Dendritic cell treated with granulocyte-macrophage colony-stimulating factor and Interleukin-4, amounts not matched to agents 40 ng/mL and 50 ng/mL, for 4 days (primary cell): ENCODE results near the gene RNF150.

Experiments
- H3K27ac Mint-ChIP-seq: one replicate; pipeline ENCODE4 v1.8.0; 2022; ENCODE audit warnings: mild to moderate bottlenecking, mixed read lengths
- H3K27me3 Mint-ChIP-seq: one replicate; pipeline ENCODE4 v1.8.0; 2022; ENCODE audit warnings: mild to moderate bottlenecking, mixed read lengths
- H3K36me3 Mint-ChIP-seq: one replicate; pipeline ENCODE4 v1.8.0; 2022; ENCODE audit warnings: low read depth, mixed read lengths
- H3K4me1 Mint-ChIP-seq: one replicate; pipeline ENCODE4 v1.8.0; 2022; ENCODE audit warnings: low read depth, mixed read lengths
- H3K4me3 Mint-ChIP-seq: one replicate; pipeline ENCODE4 v1.8.0; 2022; ENCODE audit warnings: mild to moderate bottlenecking, moderate library complexity, mixed read lengths
- H3K9me3 Mint-ChIP-seq: one replicate; pipeline ENCODE4 v1.8.0; 2022; ENCODE audit warnings: mixed read lengths
- intact Hi-C: fragments of 100-400 bp; cut with micrococcal nuclease; formaldehyde crosslinking; loops from one replicate; pipeline ENCODE4 v1.15.0; 2022

Gene RNF150

DNA sequence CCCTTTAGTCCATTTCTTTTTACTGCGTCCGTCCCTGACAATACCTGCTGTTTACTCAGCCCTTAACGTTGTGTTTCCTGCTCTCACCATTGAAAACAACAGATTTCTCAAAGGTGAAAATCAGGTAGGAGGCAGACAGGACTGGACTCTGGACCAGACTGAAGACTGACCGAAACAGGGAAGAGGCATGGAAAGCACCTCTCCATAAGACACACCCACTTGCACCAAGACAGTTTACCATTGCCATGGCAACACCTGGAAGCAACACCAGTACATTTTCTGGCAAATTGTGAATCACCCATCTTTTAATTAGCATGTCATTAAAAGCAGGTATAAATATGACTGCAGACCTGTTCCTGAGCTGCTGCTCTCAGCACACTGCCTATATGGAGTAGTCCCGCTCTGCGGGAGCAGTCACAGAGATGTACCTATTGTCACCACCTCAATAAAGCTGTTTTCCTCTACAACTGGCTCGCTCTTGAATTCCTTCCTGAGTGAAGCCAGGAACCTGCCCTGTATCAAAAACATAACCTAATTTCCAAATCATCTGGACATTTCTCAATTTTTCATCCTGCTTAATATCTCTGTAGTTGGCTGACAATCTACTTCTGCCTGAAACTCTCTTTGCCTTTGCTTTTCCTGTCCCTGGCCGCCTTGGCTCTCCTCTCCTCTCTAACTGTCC lies 117.0 kb downstream of the RNF150 start:
- Mint-ChIP-seq H3K4me1 (no peaks in the 10 kb centered on the region), H3K27me3 (no peaks in the 10 kb centered on the region), H3K36me3 (no peaks in the 10 kb centered on the region), H3K4me3 (no peak overlapping the region), H3K9me3 (no peaks in the 10 kb centered on the region), H3K27ac (no peak overlapping the region)
- intact Hi-C loops = no loop called here

DNA sequence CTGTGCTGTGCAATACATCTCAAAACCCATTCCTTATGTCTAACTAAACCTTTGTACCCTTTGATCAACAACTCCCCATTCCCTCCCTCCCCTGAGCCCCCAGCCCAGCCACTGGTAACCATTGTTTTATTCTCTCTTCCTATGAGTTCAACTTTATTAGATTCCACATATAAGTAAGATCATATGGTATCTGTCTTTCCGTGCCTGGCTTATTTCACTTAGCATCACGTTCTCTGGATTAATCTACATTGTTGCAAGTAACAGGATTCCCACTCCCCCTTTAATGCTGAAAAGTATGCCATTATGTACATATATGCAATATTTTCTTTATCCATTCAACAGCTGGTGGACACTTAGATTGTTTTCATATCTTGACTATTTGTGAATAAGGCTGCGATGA lies 119.4 kb downstream of the RNF150 start:
- H3K27me3 Mint-ChIP-seq = no peaks in the 10 kb centered on the region
- intact Hi-C loops = no loop called here
- no peaks in the 10 kb centered on the region for H3K4me1 Mint-ChIP-seq
- H3K36me3 Mint-ChIP-seq = no peaks in the 10 kb centered on the region
- no peaks in the 10 kb centered on the region for H3K9me3 Mint-ChIP-seq
- no peak overlapping the region for H3K27ac Mint-ChIP-seq
- no peak overlapping the region for H3K4me3 Mint-ChIP-seq

DNA sequence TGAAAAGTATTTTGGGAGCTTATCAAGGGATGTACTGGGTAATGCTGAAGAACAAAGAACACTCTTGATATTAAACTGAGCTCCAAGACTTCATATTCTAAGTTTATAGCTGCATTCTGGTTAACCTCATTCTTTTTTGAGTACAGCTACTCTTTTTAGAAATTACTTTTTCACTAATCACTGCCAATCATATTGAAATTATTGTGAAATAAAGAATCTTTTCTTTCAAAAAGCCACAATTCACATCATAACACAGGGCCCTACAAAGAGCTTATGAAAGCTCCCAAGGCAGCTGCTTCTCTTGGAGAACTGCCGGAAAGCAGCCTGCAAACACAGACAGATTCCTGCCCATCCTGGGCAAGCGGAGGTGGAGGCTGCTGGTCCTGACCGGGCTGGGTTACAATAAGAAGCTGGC lies 121.4 kb downstream of the RNF150 start:
- H3K27me3 Mint-ChIP-seq = no peaks in the 10 kb centered on the region
- H3K4me1 Mint-ChIP-seq = no peaks in the 10 kb centered on the region
- intact Hi-C loops = no loop called here
- H3K9me3 Mint-ChIP-seq = no peaks in the 10 kb centered on the region
- H3K4me3 Mint-ChIP-seq = no peak overlapping the region
- H3K36me3 Mint-ChIP-seq = no peaks in the 10 kb centered on the region
- no peak overlapping the region for H3K27ac Mint-ChIP-seq

DNA sequence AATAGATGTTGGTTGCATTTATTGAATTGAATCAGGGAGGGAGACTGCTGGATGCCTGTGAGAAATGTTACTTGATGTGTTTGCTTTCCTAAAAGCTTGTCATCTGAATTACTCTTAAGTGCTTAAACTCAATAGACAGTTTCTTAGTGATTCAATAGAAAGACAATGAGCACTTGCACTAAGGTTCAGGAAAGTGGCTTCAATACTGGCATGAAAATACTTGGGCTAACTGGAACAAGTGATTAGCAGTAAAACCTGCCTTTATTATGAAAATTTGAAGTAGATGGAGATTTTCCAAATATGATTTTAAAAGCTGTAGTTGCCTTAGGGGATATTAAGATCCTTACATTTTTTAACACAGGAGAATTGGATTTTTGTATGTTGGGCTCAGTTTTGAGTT lies 123.3 kb downstream of the RNF150 start:
- peaks cover 6% of the 10 kb centered on the region for H3K9me3 Mint-ChIP-seq
- intact Hi-C loops = no loop called here
- no peaks in the 10 kb centered on the region for H3K36me3 Mint-ChIP-seq
- no peak overlapping the region for H3K4me3 Mint-ChIP-seq
- H3K27me3 Mint-ChIP-seq = no peaks in the 10 kb centered on the region
- no peak overlapping the region for H3K27ac Mint-ChIP-seq
- H3K4me1 Mint-ChIP-seq = peaks cover 4% of the 10 kb centered on the region

DNA sequence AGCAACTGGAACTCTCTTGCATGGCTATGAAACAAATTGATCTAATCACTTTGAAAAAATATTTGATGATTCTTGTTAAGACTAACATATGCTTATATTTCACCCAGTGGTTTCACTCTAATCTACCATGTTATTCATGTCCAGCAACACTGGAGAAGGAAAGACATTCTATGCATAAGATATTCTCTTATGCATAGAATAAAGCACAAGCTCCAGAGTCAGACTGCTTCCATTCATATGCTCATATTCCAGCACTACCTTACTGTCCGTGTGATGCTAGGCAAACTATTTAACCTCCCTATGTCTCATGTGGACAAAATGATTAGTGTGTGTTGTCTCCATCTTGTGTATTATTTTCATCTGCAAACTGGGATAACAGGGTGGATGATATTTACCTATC lies 124.1 kb downstream of the RNF150 start:
- Mint-ChIP-seq H3K4me3 (no peak overlapping the region), H3K9me3 (peaks cover 11% of the 10 kb centered on the region), H3K4me1 (peaks cover 11% of the 10 kb centered on the region), H3K27me3 (no peaks in the 10 kb centered on the region), H3K27ac (no peak overlapping the region), H3K36me3 (no peaks in the 10 kb centered on the region)
- intact Hi-C loops = no loop called here

DNA sequence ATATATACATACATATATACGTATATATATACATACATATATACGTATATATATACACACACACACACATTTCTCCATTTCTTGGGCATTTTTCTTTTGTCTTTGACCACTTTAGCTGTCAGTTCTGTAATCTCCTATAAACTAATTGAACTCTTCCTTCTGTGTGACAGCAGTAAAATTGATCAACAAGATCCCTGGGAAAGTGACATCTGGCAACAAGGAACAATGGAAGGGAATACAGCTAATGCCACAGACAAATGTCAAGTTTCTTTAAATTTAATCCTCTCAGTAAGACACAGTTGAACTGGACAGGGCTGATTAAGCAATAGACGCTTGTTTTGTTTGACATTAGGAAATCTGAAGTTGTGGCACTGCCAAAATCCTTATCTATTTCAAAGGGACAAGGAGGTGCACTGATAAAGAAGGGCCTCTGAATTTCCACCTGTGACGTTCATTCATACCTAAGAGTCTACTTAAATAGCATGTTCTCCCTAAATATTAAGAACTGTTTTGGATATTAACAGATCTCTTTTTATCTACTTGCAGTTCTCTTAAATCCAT lies 126.9 kb downstream of the RNF150 start:
- no peak overlapping the region for H3K27ac Mint-ChIP-seq
- peaks cover 11% of the 10 kb centered on the region for H3K9me3 Mint-ChIP-seq
- H3K36me3 Mint-ChIP-seq = no peaks in the 10 kb centered on the region
- no peak overlapping the region for H3K4me3 Mint-ChIP-seq
- no peaks in the 10 kb centered on the region for H3K27me3 Mint-ChIP-seq
- intact Hi-C loops = no loop called here
- peaks cover 20% of the 10 kb centered on the region for H3K4me1 Mint-ChIP-seq

DNA sequence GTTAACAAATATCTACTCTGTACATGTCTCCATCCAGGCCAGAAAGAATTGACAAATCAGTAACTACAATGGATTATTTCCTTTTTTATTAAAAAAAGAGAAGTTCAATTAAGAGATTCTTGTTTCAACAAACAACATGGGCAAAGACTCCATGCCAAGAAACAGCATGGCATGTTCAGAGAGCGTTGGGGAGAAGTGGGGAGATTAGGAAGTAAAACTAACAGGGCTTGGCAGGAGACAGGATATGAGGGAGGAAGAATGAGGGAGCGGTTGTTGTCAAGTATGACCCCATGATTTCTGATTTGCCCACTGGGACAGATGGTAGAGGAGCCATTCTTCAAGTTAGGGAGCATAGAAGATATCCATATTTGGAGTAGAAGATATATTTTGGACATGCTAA lies 128.4 kb downstream of the RNF150 start:
- no peaks in the 10 kb centered on the region for H3K36me3 Mint-ChIP-seq
- H3K27ac Mint-ChIP-seq = no peak overlapping the region
- H3K4me3 Mint-ChIP-seq = no peak overlapping the region
- H3K9me3 Mint-ChIP-seq = peaks cover 11% of the 10 kb centered on the region
- no peaks in the 10 kb centered on the region for H3K27me3 Mint-ChIP-seq
- peaks cover 22% of the 10 kb centered on the region for H3K4me1 Mint-ChIP-seq
- intact Hi-C loops = no loop called here

DNA sequence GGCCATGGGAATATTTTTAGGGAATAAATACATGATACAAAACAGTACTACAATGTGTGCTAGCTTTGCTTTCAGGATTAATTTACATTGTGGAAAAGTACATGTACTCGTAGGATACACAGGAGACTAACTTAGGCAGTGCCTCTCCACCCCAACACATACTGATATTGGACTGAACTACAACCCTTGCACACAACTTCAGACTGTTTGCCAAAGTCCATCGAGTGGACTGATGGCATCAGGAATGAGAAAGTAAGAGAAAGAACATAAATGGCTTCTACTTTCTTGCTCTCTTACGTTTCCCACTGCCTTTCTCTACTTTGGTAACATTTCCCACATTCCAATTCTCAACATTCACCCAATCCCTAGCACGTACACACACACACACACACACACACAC lies 130.1 kb downstream of the RNF150 start:
- Mint-ChIP-seq H3K27me3 (no peaks in the 10 kb centered on the region), H3K36me3 (no peaks in the 10 kb centered on the region), H3K27ac (no peak overlapping the region), H3K4me3 (no peak overlapping the region), H3K9me3 (peaks cover 11% of the 10 kb centered on the region), H3K4me1 (peaks cover 26% of the 10 kb centered on the region)
- intact Hi-C loops = no loop called here

DNA sequence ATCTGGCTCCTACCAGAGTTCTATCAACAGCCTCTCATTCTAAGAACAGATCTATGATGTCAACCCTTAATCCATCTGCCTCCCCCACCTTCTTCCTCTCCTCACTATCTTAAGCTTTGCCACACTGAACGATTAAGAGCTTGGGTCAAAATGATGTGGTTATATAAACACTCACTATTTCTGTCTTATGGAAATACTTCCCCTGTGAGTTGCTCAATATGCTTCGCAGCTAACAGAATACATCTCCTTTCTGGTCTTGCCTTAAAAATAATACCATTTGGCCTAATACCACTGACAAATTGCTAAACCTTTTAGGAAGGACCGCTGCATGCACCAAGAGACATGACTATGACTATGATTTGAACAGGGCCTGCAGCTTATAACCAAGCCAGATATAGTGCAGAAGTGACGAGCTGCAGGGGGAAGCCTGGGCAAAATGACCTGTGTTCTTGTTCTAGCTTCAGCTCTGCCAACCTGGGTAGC lies 130.9 kb downstream of the RNF150 start:
- peaks cover 26% of the 10 kb centered on the region for H3K4me1 Mint-ChIP-seq
- H3K9me3 Mint-ChIP-seq = peaks cover 11% of the 10 kb centered on the region
- intact Hi-C loops = no loop called here
- H3K36me3 Mint-ChIP-seq = no peaks in the 10 kb centered on the region
- H3K4me3 Mint-ChIP-seq = no peak overlapping the region
- H3K27me3 Mint-ChIP-seq = no peaks in the 10 kb centered on the region
- no peak overlapping the region for H3K27ac Mint-ChIP-seq

DNA sequence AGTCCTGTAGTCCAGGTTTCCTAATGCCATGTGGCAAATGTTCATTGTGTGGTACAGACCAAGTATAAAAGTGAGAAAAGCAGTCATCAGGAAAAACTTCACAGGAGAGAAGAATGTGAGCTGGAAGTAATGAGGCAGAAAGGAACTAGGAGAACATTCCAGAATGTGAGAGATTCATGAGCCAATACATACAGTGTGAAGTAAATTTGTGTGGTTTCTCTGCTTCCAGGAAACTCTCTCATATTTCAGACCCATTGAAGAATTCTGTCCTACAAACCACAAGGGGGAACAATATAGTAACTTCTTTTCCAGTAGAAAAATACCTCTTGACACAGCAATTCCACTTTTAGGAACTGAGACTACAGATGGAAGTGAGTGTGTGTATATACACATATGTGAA lies 136.5 kb downstream of the RNF150 start:
- Mint-ChIP-seq H3K4me1 (peaks cover 12% of the 10 kb centered on the region), H3K9me3 (no peaks in the 10 kb centered on the region)

DNA sequence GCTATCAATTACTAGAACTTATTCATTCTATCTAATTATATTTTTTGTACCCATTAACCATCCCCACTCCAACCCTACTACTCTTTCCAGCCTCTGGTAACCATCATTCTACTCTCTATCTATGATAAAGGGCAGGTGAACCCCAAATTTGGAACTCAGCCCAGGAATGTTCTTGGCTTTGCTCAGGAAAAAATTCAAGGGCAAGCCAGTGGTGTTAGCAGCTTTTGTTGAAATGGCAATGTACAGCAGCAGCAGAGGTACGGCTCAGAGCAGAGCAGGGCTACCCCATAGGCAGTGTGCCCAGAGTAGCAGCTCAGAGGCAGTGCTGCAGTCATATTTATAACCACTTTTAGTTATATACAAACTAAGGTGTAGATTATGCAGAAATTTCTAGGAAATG lies 138.2 kb downstream of the RNF150 start:
- H3K27me3 Mint-ChIP-seq = no peaks in the 10 kb centered on the region
- peaks cover 12% of the 10 kb centered on the region for H3K4me1 Mint-ChIP-seq
- intact Hi-C loops = no loop called here
- H3K4me3 Mint-ChIP-seq = no peak overlapping the region
- H3K36me3 Mint-ChIP-seq = no peaks in the 10 kb centered on the region
- H3K27ac Mint-ChIP-seq = no peak overlapping the region
- H3K9me3 Mint-ChIP-seq = no peaks in the 10 kb centered on the region

More for the DNA sequence above, 136.5 kb downstream of the RNF150 start:
- Mint-ChIP-seq H3K27ac (no peak overlapping the region), H3K27me3 (no peaks in the 10 kb centered on the region), H3K4me3 (no peak overlapping the region), H3K36me3 (no peaks in the 10 kb centered on the region)
- intact Hi-C loops = no loop called here

DNA sequence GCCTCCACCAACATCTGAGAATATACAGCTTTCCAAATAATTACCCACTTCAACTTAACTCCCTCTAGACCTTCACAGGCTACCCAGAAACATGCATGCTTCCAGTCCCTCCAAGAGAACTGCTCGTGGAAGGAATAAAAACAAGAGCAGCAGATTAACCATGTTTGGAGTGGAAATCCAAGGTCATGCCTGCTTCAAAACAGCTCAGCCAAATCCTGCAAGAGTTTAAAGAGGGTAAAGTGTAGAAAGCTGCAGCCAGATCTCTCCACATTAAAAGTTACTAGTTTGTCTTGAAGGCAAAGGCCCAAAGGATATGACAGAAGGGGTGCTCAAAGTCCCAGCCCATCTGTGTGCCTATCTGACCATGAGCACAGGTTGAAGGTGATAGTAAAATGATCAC lies 139.3 kb downstream of the RNF150 start:
- Mint-ChIP-seq H3K27ac (no peak overlapping the region), H3K4me1 (peaks cover 6% of the 10 kb centered on the region), H3K4me3 (no peak overlapping the region), H3K9me3 (no peaks in the 10 kb centered on the region), H3K36me3 (no peaks in the 10 kb centered on the region), H3K27me3 (no peaks in the 10 kb centered on the region)
- intact Hi-C loops = no loop called here

DNA sequence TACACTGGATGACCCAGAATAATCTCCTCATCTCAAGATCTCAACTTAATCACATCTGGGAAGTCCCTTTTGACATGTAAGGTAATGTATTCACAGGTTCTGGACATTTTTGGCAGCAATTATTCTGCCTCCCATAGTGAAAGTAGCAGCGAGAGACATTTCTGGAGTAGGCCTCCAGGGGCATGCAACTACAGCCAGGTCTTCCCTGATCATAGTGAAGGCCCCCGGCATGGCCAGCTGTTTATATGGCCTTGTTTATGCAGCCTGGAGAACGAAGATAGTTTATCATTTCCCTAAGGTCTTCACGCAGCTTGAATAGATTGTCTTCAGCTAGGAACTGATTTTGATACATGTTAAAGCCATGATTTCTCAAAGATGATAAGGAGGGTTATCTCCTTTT lies 139.9 kb downstream of the RNF150 start:
- intact Hi-C loops = no loop called here
- Mint-ChIP-seq H3K9me3 (no peaks in the 10 kb centered on the region), H3K36me3 (no peaks in the 10 kb centered on the region), H3K4me1 (peaks cover 6% of the 10 kb centered on the region), H3K27ac (no peak overlapping the region), H3K4me3 (no peak overlapping the region), H3K27me3 (no peaks in the 10 kb centered on the region)

DNA sequence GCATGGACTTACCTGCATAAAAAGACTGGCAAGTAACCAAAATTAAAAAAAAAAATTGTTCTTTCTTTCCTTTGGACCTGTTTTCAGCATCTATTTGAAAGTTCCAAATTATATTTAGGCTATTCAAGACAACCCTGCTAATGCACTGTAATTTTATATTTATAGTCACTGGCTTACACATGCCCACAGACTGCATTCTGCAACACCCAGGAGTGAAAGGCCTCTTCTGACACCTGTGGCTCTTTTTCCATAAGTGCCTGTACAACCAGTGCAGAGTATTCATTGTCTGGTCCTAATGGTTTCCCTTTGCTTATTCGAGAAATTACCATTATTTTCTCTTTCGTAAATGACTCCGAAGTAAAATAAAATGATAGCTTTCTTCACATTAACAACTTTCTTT lies 143.3 kb downstream of the RNF150 start:
- Mint-ChIP-seq H3K27me3 (no peaks in the 10 kb centered on the region), H3K9me3 (no peaks in the 10 kb centered on the region), H3K4me1 (no peaks in the 10 kb centered on the region), H3K4me3 (no peak overlapping the region), H3K27ac (no peak overlapping the region), H3K36me3 (no peaks in the 10 kb centered on the region)
- intact Hi-C loops = no loop called here

DNA sequence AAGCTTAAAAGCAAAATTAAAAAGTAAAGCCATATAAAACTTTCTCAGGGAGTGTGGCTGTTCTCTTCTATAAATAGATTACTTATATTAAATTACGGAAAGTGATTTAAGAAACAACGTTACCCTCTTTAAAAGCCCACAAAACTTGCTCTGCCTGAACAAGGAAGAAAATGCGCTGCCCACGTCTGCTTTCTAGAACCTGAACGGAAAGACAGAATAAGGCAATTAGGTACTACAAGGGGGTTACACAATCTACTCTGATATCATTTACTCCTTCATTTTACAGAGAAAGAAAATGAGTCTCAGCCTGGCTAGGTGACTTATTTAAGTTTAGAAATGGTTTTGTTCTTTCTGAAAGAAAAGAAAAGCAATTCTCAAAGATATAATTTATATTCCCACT lies 147.2 kb downstream of the RNF150 start:
- Mint-ChIP-seq H3K27ac (no peak overlapping the region), H3K4me1 (no peaks in the 10 kb centered on the region), H3K4me3 (no peak overlapping the region), H3K27me3 (no peaks in the 10 kb centered on the region), H3K9me3 (no peaks in the 10 kb centered on the region), H3K36me3 (no peaks in the 10 kb centered on the region)
- intact Hi-C loops = no loop called here
